ENCODE results near the gene STC2.

STC2 gene

DNA sequence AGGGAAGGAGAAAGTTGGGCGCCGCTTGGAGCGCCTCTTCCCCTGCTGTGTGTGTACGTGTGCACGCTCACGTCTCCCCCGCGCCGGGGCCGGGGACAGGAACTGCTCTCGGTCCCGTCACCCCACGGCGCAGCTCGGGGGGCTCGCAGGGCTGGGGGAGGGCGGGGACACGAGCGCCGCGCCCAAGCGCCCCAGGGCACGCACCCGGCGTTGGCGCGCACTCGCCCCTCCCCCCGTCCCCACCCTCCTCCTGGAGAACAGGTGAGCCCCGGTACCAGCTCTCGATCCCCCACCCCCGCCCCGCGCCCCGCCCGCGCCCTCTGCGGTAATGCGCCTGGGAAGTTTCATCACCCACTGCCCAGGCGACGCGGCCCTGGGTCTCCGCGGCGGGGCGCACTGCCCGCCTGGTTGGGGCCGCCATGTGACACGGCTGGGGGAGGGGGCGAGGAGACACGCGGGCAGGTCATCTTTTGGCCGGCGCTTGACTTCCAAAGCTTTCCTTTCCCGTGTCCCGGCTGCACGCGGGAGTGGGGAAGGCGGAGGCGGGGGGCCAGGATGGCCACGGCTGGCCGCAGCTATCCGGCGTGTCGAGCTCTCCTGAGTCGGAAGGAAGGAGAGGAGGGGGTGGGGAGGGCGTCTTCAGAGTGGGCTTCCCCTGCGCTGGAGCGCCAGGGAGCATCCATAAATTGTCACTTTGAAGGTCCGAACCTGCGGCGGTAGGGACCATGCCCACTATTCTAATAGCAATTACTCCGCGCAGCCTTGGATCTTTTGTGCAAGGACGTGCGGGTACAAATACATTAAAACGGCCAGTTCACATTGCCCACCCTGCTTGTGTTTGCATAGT, 1.5 kb upstream of the STC2 start:
- DNase-seq (ENCODE audit: low read depth, low spot score), result peak; percentile 71

DNA sequence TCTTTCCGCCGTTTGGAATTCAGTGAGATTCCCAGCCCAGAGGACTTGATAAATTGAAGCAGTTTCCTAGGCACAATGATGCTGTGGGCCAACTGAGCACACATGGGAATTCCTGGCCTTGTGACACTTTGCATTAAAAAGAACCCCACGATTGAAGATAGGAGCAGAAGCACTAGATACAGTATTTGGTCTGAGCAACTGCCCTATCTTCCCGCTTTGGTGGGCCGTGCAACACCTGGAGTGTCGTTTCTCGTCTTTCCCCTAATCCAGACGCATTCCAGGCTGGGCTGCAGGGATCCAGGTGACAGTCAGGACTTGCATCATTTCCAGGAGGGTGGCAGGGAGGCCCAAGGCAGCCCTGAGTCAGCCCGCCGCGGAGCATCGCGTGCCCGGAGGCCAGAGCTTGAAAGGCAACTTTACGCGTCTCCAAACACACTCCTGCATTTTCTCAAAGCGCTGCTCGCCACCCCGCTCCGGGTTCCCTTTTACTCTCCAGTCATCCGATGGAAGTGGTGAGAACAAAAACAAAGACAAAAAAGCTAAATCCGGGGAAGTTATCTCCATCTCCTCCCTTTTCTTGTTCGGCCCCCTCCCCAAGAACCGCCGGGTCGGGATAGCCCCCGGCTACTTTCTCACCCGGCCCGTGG, 753 bp upstream of the STC2 start:
- peak; percentile 95 for DNase-seq (ENCODE audit: low read depth, low spot score)

DNA sequence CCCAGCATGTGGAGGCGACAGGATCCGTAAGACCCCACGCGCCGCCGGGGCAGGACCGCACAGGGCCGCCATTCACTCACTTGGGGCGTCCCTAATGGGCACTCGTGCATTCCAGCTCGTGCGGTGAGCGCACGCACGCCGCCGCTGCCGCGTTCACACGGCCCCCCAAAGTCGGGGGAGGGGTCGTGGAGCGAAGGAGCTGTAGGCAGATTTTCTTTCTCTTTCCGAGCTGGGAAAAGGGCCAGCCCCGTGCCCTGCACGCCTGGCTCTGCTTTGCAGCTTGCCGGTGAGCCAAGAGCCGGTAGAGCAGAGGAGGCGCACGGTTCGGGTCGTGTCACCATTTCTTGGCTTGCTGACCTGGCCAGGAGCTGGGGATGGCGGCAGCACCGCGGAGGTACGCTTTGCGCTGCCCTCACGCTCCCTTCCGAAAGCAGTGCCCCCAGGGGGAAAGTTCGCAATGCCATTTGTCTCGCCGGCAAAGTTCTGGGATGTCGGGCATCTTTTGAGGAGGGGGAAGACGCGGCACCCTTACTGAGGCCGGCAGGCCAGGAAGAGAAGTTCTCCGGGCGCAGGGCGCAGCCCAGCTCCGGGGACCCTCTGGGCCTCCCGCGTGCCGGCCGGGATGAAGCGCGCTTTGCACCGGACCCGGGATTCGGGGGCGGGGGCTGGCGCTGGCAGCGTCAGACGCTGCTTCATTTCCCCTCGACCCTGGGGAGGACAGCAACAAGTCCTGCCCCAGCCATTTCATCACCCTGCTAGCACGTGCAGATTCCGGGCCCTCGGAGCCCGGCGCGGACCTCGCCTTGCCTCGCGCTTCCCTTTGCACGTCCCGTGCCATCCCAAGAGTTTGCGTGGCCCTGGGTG, 898 bp downstream of the STC2 start:
- DNase-seq (ENCODE audit: low read depth, low spot score), result peak; percentile 64

DNA sequence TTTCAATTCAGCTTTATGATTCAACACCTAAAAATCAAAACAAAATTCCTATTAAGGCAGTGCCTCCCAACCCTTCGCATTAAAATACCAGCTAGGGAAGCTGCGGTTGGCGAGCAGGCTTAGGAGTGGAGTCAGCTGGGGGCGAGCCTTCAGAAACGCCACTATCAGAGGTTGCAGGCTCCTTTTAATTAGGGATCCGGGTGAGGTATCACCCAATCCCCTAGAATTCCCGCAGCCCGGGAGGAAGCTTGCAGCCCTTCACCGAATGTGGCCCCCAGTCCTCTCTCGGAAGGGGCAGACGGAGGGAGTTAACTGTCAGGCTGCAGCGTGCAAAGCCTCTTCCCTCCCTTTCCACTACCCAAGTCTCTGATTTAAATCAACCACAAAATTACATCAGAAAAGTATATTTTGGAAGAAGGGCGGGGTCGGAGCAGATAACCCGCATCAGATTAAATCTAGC, 1.7 kb downstream of the STC2 start:
- DNase-seq (ENCODE audit: low read depth, low spot score), result no peak

DNA sequence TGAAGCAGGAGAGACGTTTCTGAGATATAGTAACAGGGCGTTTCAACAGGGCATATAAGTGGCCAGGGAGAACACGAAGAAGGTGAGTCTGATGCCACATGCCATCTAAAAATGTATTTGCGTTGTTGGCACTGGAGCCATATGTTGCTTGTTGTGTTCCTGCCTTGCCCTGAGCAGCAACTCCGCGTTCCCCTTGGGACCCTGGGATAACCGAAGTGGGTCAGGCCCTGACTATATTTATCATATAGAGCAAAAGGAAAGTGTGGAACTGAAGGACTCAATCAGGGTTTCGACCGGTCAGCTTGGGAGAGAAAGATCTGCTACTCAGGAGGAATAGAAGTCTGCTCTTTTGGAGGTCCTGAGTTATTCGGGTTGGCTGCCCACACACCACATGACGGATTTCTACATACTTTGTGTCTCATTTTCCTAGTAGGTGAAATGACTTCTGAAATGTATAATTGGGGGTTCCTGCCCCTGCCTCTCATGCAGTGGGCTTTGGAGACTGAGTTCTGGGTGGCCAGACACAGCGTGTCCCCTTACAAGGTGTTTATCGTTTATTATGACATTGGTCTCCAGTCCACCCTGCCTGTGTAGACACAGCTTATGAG, 3.0 kb downstream of the STC2 start:
- DNase-seq (ENCODE audit: low read depth, low spot score), result no peak

DNA sequence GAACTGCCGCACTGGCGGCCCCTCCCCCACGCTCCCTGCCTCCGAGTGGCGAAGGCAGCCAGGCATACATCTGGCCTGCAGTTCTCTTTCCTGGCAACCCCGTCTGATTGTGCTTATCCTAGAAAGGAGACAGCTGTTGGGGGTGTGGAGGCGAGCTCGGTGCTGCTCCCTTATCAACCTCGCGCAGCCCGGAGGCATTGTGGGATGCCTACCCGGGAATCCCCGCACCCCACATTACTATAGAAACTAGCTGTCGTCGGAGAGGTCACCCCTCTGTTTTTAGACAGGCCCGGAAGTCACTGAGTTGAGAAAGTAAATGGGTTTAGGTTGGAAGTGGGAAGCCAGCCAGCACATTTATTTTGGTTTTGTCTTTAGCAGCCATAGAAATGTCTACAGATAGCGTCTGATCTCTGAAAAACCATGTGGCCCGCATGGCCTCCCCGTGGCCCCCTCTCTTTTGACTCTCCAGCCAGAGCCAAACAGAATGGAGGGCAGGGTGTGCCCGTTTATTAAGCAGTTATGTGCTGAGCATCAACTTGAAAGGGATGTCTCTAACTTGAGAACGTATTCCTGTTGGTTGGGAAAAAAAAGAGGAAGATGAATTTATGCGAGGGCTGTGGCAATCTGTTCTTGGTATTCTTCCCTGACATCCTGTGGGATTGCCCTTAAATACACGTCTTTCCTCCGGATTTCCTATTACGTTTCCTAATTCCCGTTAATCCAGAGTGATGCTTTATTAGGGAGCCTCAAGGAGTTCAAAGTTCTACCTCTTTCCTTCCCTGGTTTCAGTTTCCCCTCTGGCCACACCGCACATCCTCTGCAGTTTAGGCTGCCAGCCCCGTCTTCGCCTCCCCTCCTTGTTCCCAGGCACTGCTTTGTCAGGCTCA, 3.9 kb downstream of the STC2 start:
- DNase-seq (ENCODE audit: low read depth, low spot score), result no peak

DNA sequence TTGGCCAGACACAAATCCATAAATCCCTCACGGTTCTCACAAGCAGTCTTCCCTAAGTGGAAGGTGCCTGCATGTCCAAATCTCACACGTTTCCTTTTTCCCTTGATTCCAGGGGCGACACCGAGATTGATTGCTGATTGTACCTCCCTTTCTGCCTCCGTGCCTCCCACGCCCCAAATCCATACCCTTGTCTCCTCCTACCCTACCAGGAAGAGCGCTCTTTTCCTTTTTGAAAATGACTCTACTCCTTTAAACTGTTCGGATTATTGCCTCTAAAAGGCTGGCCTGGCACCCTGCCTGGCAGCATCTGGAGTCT, 4.5 kb downstream of the STC2 start:
- no peak for DNase-seq (ENCODE audit: low read depth, low spot score)

DNA sequence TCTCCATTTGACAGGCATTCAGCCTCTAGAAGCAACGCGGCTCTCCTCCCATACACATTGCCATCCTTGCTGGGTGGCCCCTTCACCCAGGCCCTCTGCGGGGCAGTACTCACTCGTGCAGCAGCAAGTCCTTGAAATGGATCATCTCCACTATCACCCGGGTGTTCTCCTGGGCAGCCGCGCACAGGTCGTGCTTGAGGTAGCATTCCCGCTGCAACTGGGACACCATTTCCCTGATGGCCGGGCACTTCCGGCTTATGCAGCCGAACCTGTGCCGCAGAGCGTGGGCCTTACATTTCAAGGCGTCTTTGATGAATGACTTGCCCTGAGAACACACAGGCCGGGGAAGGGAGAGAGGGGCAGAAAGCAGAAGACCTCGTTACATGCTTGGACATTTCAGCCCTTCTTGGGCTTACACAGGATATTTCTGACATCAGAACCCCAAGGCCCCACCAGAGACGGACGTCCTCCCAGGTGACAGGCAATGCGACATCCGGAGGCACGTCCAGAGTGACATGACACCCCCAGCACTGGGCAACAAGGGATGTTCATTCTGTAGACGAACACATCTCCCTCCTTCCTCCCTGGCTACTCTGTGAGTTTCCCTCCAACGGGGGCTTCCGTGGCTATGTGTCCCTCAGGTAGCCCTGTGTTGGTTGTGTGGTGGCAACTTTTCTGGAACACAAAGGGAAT, 5.0 kb downstream of the STC2 start:
- DNase-seq (ENCODE audit: low read depth, low spot score), result no peak

DNA sequence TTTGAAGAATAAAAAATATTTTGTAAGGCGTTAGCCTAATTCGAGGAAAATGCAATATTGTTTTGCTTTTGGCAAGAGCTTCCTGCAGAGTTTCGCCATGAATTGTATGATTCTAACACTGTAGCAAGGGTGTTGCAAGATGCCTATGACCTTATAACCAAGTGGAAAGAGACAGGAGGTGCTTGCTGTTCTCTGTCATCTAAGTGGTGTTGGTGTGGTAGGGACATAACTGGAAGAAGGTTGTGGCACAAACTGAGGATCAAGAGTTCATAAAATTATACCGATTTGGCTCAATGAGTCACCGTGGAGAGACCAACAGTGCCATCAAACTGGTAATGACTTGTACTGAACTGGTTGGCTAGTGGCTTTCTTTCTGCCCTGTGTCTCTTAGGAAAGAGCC, 6.3 kb downstream of the STC2 start:
- DNase-seq (ENCODE audit: low read depth, low spot score), result no peak

DNA sequence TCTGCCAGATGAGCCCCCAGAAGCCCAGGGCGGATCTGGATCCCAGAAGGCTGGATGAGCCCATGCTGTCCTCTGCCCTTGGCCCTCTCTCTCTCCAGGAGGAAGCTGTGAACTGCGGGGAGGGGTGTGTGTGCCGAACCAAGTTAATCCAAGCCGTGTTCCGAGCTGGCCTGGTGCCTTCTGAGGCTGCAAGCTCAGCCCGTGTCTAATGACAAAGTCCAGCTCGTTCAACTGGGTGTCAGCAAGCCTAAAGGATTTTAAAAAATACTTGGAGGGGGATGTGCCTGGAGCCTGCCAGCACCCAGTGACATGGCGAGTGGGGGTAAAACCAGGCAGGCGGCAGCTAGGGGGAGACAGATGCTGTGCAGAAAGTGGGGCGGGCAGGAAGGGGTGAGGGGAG, 8.0 kb downstream of the STC2 start:
- DNase-seq (ENCODE audit: low read depth, low spot score), result no peak

DNA sequence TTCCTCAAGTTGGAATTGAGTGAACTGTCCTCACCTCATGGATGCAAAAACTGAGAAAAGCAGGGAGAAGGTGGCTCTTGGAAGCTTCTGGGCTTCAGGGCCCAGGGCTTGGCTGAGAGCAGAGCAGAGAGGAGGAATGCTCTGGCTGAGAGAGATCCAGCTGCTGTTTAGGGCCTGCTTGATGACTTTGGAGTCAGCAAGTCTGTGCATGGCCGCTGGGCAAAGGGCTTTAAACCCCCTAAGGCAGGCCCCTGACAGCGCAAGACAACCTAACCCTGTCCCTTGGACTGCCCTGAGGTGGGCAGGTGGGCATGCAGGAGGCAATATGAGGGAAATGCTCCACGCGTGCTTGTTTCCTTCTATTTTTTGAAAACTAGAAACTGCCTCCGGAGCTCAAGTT, 8.6 kb downstream of the STC2 start:
- no peak for DNase-seq (ENCODE audit: low read depth, low spot score)

DNA sequence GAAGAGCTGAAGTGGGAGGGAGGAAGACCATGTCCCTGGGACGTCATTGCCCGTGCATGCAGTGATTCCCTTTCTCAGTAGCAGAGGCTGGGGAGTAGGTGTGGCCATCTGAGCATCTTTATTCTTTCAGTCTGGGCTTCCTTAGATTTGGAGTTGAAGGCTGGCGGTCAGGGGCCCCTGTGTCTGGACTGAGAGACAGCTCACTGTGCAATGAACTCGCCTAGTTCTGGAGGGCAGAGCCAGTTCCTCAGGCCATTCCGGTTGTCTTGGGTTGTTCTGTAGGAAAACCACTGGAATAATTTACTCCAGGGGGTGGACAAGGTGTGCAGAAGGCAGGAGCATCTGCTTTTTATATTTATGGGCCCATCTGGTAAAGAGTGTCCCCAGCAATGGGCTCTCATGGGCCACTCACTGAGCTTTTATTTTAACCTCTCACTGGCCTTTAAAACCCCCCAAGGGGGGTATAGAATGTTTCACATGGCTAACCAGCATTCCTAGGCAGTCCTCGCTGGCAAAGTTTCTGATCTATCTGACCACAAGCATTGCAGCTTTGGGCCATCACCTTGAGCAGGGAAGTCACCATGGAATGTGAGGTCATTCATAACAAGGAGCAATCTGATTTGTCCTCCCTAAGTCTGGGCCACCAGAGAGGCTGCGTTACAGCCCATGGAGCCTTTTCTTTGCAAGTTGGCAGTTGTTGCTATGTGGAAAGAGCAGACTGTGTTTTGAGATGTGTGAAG, 9.2 kb downstream of the STC2 start:
- DNase-seq (ENCODE audit: low read depth, low spot score), result no peak

DNA sequence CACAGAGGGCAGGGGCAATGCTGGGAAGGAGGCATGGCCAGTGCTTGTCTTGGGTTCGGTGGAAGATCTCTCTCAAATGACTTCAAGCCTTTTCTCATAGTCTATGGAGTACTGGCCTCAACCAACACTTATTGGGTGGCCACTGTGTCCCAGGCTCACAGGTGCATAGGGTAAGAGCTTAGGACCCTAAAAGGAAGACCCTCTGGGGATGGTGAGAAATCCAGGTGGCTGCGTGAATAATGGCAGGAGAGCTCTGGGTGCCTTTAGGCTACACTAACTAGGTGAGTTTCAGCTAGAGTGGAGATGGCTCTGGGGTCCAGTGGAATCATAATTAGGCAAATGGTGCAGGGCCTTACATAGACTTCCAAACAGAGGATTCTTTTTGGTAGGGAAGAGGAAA, 9.9 kb downstream of the STC2 start:
- DNase-seq (ENCODE audit: low read depth, low spot score), result no peak

DNA sequence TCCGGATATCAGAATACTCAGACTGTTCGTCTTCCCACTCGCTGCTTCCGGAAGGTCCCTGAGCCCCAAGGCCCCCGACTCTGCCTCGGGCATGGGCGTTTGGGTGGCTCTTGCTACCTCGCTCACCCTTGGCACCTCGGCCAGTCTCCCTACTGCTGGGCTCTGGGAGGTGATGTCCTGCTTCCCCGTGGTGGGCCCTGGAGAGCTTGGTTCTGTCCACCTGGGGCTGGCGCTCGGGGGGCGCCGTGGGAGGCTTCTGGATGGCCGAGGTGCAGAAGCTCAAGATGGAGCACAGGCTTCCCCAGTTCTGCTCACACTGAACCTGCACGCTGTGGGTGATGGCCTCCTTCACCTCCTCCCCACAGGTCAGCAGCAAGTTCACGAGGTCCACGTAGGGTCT, 10.4 kb downstream of the STC2 start:
- no peak for DNase-seq (ENCODE audit: low read depth, low spot score)

DNA sequence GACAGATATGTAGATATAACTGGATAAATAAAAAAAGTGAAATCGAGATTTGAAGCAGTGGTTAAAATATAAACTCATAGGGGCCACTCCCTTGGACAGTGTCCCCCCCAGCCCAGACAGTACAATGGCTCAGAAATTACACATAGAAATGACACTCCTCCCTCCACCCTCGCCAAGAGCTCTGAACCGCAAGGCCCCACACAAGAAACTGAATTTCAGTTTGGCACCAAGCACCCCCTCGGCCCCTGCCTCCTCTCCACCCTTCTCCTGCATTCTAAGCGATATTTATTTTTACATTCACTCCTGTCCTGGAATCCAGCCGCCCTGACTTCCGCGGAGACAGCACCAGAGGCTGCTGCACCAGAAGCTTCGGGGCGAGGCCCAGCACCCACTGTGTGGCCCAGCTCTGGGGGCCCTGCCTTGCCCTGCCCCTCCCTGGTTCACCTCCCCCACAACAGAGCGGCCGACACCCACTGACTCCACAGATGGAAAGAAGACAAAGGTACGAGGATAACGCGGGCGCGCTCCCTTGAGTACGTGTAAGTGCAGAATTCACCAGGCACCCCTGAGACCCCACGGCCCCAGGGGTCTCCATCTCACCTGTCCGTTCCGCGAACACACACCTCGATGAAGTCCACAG, 11.0 kb downstream of the STC2 start:
- DNase-seq (ENCODE audit: low read depth, low spot score), result no peak

DNA sequence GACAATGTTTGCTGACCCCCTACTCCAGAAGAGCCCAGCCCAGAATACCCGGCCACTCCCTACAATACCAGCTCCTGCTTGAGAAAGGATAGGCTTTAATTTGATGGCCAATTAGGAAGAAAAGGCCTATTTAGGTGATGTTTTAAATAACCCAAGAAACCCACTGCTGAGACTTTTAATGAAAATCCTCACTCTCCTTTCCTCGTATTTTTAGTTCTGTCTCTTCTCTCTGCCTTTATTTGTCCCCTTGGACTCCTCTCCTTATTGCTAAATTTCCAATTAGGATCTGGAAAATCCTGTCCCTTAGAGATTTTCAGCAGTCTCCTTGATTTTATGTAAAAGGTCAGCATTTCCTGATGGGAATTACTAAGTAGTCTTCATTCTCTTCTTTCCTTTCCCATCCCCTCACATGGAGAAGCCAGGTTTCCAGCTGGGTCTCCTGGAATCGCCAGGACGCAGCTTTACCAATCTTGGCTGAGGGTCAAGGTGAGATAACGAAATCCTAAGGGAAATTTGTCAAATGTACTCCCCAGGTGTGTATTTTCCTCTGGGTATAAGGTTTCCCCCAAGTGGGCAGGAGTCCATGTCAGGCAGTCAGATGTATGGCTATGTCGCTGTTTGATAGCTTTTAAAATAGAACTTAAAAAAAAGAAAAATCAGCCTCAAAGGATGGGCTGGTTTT, 11.7 kb downstream of the STC2 start:
- no peak for DNase-seq (ENCODE audit: low read depth, low spot score)

DNA sequence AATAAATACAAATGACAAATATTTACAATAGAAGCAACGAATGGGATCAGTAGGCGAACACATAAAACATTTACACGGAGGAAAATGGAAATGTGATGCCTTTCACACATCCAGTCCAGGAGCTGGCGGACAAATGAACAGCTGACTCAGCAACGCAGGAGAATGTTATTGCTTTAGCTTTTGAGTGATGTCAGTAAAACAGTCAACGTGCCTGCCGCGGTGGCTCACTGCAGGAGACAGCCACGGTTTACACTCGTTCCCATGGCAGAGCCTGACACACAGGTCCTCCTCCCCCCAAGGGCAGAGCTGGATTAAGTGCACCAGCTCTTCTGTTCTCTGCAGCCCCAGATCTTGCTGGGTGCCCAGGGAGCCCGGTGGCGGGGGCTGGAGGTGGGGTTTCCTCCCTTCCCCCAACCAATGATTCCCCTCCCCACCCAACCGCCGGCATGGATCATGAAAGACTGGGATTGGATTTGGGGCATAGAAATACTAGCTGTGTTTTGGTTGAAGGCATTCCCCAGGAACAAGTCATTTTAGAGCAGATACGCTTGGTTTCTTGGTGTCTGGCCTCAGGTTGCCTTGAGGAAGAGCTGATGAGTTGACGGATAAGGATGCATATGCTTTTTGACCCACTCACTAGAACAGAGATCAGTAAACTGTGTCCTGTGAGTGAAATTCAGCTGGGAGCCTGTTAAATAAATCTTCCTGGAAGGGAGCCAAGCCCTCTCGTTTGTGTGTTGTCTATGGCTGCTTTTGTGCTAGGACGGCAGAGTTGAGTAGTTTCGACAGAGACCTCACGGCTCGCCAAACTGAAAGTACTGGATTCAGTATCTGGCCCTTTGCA, 12.5 kb downstream of the STC2 start:
- DNase-seq (ENCODE audit: low read depth, low spot score), result peak; percentile 80
